ENCODE measurements around the gene LDLRAD3.

Gene LDLRAD3

DNA sequence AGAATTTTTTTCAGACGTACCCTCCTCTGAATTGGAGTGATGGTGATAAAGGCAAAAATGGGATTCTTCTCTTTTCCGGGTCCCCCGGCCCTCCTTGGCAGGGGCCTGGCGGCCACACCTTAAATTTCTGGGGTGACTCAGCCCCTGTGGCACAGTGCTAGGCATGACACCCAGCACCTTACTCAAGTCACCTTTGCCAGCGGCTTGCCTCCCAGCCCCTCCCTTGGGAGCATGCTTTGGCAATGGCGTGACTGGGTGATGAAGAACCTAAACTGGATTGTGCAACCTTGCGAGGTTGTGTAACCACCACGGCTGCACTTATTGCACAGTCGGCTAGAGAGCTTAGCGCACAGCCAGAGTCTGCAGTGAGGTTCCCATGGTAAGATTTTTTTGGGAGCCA lies 16.2 kb upstream of the LDLRAD3 start:
- DNase-seq, result no peak

DNA sequence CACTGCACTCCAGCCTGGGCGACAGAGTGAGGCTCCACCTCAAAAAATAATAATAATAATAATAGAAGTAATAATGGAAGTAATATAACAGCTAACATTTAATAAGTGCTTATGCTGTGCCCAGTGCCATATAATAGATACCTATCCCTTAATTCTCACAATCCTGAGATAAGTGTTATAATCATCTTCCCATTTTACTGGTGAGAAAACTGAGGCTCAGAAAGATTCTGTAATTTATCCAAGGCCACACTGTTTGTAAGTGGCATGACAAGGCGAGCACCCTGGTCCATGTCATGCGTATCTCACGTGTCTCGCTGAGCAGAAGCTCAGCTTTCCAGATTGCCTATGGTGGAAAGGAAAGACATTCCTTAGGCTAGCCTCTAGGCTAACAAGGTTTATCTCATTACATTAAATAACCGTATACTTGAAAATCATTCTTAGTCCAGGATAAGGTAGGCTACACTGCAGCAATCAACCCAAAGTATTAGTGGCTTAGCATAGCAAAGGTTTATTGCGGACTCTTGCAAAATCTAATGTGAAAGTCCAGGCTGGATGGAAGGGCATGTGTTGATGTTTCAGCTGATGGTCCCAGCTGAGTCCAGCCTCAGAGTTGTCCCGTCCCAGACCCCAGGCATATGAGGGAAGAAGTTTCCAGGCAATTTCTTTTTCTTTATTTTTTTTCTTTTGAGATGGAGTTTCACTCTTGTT lies 15.0 kb upstream of the LDLRAD3 start:
- DNase-seq, result no peak

DNA sequence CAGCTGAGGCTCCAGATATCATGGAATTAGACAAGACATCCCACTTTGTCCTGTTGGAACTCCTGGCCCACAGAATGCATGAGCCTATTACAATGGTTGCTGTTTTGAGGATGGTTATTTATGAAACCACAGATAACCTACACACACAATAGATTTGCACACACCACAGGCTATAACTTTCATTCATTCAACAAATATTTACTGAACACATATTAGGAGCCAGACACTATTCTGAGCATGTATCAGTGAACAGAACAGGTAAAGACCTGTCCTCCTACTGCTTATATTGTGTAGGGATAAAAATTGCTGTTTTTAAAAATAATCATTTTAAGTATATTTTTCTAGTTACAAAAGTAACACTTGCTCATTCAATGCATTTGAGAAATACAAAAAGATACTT lies 13.4 kb upstream of the LDLRAD3 start:
- no peak for DNase-seq

DNA sequence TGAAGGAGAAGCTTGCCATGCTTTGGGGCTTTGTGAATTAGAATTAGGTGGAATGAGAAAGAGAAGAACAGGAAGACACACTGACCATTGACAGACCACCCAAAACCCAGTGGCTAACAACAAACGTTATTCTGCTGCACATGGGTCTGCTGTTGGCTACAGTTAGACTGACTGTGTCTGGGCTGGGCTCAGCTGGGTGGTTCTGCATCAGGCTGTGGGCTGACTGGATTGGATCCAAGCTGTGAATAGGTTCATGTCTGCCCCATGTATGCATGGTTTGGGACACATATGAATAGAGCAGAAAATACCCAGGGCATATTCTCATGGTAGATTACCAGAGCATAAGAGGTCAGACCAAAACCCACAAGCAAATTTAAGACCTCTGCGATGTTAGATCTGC lies 11.7 kb upstream of the LDLRAD3 start:
- DNase-seq, result no peak

DNA sequence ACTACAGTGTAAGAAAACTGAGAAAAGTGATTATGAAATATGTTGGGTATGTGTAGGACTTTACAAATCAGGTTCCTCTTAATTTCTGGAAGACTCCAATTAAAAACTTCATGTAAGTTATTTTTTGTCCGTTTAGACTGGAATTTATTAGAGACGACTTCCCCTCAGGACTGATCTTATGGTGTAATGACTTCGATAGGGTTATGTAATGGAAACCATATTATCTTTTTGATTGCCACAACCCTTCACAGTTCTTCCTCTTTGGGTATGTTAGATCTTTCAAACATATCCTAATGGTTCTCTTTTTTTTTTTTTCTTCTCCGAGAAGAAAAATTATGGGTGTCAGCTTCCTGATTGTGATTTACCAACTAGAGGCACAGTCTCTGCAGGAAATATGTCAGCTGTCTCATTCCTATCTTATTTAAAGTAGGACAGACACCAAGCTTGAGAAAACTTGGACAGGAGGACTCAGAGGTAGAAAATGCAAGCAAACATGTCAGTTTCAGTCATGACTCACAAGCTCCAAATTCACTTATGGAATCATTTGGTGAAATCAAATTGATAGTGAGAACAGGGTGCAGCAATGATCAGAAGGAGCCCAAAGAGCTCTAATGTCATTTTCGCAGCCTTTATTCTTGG lies 11.1 kb upstream of the LDLRAD3 start:
- DNase-seq, result peak; percentile 7

DNA sequence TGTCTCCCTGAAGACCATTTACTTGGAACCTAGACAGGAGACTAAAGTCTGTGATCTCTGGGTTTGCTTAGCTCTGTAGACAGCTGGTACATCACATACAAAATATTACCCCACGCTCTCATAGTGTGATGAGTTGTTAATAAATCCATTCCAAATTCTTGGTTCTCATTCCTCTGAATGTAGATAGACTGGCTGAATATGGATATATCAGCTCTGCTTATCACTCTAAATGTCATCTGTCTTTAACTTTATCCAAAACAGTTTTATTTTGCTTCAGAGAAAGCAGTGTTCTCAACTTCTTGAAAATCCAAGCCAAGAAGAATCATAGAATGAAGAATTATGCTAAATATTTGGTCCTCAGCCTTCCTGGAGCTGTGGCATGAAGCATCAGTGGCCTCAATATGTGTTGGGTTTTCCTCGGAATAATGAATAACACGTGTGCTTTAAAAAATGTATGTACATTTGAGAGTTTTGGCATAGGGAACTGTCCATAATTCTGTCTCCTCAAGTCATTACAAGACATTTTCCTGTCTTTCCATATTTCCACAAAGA lies 10.5 kb upstream of the LDLRAD3 start:
- DNase-seq, result no peak

DNA sequence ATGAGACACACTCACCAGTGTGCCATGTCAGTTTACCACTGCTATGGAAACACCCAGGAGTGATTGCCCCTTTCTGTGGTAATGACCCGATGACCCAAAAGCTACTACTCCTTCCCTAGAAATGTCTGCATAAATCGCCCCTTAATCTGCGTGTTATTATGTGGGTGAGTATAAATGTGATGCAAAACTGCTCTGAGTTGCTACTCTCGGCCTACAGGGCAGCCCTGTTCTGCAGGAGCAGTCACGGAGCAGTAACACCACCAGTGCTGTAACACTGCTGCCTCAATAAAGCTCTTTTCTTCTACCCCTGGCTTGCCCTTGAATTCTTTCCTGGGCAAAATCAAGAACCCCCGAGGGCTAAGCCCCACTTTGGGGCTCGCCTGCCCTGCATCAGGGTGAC lies 9.6 kb upstream of the LDLRAD3 start:
- DNase-seq, result no peak

DNA sequence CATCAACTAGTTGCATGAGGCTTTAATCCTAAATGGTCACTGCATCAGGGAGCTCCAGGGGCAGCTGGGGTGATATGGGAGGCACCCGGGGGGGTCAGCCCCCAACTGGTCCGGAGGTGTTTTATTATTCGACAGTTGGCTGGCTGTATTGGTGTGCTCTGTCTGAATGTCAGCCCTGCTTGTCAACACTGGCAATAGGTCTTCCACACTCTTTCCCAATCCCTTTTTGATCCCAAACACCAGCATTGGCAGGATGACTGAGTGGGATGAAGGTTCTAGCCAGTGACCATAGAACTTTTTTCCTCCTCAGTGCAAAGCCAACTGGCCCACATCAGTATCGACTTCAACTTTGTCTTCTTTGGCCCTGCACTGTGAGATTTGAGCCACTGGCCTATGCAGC lies 8.9 kb upstream of the LDLRAD3 start:
- DNase-seq, result no peak

DNA sequence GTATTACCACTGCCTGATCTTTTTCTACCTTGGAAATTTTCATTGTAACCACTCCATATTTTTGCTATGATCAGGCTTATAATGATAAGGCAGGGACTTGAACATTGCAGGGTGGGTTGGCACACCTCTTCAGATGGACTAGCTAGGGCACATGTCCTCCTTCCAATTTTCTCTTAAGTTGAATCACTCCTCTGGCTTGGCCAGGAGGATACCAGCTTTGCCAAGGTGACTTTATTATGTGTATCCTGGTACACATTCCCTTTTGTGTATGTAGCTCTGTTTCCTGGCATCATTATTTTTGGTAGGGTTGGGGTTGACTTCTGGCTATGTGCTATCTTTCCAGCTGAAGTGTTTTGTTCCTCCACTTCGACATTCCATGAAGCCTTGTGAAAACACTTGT lies 8.5 kb upstream of the LDLRAD3 start:
- DNase-seq, result no peak

DNA sequence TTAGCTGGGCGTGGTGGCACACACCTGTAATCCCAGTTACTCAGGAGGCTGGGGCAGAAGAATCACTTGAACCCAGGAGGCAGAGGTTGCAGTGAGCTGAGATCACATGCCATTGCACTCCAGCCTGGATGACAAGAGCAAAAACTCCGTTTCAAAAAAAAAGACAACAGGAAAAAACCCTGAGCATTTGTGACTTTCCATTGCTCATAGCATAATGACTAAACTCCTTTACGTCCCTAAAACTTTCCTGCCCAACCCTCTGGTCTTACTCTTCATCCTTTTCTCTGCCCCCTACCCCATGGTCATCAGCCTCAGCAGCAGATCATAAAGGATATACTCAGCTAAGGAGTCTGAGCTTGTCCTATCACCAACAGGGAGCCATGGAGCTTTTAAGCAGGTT lies 6.8 kb upstream of the LDLRAD3 start:
- no peak for DNase-seq

DNA sequence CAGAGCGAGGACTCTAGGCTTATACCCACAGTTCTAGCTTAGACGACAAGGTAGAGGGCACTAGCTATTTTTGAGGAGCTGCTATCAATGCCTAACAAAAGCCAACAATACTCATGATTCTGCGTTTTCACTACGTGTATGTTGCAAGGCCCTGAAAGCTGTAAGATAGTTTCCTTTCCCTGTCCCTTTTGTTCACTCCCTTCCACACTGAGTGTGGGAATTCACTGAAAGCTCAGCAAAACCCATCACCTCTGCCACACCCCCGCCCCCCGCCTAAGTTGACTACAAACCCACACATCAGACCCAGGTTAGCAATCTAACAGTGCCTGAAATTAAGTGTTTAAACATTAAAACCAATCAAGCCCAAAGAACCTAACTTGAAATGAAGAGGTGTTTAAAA lies 6.2 kb upstream of the LDLRAD3 start:
- no peak for DNase-seq

DNA sequence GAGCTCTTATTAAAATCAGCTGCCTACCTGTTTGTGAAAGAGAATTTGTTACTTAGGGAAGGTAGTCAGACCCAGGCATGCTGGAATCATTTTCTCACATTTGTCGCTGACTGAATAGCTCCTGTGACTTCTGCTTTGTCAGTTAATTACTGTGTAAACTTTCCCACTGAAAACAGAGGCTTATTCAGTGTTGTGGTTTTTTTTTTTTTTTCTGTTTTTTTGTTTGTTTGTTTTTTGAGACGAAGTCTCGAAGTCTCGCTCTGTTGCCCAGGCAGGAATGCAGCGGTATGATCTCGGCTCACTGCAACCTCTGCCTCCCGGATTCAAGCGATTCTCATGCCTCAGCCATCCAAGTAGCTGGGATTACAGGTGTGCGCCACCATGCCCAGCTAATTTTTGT lies 5.6 kb upstream of the LDLRAD3 start:
- DNase-seq, result no peak

DNA sequence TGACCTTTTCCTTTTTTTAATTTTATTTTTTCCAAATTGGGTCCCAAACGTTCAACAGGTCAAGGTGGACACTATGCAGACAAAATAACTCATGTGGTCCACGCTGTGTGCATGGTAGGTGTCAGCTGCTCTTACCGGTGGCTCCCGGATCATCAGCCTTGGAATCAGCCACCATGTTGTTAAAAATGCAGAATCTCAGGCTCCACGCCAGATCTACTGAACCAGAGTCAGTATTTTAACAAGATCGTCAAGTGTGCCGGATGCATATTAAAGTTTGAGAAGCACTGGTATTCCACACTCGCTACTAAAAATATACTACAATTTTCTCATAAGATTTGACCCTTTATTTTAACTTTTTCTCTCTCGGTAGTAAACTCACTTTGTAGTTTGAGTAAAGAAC lies 553 bp upstream of the LDLRAD3 start:
- DNase-seq, result no peak

DNA sequence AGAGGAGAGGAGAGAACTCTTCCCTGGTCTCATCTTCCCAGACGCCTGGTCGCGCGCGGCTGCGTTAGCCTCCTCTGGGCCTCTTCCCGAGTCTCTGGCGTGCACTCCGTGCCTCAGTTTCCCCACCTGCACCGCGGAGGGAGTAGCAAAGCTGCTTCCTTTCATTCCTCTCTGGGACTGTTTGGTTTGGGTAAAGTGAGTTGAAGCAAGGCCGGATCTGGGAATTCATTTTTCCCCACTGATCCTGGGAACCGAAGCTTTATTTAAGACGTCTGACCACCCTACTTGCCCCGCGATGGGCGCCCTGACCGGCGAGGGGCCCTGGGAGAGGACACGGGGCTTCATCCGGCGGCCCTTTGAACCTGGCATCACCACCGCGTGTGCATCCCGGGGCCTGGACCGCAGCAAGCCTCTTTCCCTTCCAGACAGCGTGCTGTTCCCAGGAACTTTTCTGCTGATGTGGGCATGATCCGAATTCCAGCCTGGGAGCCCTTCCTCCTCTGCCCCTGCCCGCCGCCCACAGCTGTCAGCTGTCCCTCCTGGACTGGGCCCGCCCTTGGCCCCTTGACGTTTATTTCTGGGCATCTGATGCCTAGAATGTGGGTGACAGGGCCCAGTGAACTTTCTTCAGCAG lies 758 bp downstream of the LDLRAD3 start:
- no peak for DNase-seq

DNA sequence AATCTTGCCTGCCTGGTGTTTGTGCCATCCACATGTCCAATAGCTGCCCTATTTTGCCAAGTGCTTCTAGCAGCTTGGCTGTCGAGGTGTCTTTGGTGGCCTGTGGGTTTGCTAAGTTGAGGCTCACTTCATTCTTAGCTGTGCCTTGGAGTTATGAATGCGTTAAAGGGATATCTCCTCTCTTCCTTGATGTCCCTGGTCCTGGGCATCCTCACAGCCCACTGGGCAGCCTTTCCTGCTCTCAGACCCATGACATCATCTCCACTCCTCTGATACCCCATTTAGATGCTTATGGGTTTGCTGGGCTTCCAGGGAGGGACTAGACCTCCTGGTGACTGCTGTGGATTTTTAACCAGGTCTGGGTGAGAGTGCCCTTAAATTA lies 1.3 kb downstream of the LDLRAD3 start:
- no peak for DNase-seq

DNA sequence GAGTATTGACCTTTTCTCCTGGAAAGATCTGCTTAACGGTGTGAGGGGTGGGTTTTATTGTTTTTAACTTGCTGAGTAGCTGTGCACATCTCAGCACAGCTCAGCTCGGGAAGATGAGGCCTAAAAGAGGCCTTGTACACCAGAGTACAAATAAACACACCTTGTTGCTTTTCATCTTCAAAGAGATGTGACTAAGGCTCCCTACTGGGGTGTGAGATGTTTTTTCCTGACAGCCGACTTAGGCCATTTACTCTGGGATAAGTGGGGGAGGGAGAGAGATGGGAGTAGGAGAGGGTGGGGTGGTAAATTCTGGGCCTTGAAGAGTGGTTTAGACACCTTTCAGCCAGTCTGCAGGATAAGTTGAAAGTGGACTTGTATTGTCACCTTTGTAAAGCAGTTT lies 2.9 kb downstream of the LDLRAD3 start:
- DNase-seq, result no peak

DNA sequence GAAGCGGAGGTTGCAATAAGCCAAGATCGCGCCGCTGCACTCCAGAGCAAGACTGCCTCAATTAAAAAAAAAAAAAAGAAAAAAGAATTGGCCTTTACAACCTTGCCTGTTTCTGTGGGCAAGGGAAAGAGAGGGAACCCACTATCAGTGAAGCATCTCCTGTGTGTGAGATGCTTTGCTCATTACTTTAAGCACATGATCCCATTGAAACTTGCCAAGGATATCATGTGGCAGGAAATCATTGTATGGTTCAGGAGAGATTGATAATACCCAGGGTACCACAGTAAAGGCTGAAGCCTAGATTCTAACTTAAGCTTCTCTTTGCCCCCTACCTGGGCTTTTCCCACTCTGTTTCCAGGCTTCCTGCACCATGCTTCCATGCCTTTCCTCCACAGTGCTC lies 3.6 kb downstream of the LDLRAD3 start:
- no peak for DNase-seq

DNA sequence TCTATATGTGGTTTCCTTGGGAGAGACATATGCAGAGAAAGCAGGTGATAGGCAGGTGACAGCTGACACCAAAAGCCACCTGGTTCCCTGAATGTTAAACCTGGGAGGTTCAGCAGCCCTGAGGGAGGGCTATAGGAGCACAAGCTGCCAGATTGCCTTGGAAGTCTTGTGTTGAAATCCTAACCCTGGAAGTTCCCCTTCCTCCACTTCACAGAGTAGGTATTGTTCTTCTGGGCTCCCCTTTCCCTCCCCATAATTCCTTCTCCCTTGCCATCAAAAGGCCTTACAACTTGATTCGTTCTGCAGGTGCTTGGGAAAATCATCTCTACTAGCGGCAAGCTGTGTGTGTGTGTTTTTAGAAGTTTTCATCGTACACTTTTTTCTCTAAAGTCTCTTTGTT lies 5.4 kb downstream of the LDLRAD3 start:
- no peak for DNase-seq

DNA sequence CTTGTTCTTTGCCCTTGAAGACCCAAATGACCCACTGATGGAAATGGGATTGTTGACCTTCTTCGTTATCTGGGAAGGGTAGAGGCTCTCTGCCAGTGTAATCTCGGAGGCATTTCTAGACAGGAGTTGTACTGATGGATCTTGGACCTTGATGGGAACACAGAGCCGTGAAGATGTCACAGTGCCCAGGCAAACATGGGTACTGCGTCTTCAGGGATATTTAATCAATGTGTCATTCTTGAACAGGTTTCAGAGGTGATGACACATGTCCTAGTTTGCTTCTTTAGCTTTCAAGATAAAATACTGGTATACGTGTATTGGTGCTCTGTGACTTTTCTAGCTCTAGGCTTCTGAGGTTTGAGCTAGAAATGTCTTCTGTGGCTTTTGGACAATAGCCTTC lies 6.2 kb downstream of the LDLRAD3 start:
- DNase-seq, result no peak

DNA sequence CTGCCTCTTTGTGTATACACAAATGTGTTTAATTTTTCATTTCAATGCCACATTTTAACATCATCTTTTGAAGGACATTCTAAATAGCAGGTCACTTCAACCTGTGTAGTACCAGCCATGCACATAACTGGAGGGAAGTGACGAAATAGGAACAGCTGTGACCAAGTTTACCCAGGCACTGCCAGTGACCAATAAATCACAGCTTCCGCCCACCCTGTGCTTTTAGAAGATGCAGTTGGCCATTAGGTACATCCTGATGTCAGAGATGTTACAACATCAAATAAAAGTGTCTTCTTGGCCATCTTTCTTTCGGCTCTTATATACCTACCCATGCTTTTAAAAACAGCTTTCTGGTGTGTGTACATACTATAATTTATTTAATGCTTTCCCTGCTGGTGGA lies 7.8 kb downstream of the LDLRAD3 start:
- no peak for DNase-seq

DNA sequence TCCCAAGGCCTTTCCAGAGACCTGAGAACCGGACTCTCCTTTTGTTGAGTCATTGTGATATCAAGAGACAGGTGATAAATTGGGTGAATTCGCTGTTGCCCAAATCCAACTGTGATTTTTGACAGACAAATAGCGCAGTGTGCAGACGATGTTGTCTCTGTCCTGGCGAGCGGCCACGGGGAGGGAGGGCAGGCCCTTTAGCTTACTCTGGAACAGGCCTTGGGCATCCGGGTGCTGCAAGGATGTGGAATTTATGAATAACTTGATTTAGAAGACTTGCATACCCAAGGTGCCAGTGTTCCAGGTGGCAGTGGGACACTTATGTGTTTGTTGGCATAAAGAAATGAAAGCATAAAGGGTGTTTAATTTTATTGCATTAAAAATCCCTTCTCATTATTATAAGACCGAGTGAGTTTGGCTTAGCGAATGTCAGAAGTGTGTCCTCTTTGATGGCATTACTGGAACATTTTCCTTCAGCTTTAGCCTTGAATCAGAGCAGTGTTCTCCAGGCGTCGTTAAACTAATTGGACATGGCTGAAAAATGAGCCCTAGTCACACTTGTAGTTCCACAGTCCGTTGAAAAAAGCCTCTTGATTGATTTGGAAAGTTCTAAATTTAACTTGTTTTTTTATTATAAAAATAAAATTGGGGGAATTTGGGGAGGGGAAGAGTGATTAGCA lies 9.4 kb downstream of the LDLRAD3 start:
- no peak for DNase-seq

DNA sequence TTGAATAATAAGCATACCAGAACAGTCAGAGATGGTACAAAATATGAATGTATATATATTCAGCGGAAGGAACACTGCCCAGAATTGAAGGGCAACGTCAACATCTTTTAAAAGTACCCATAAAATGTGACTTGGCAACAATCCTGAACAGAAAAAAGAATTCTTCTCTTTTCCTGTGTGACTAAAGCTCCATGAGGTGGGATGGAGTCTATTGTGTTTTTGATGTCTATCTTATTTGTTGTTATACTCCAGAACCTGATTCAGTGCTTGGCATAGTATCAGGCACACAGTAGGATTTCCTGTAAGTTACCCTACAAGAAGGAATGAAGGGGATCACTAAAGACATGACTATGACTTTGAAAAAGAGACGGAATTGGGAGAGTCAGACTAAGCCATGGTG lies 10.3 kb downstream of the LDLRAD3 start:
- DNase-seq, result no peak

DNA sequence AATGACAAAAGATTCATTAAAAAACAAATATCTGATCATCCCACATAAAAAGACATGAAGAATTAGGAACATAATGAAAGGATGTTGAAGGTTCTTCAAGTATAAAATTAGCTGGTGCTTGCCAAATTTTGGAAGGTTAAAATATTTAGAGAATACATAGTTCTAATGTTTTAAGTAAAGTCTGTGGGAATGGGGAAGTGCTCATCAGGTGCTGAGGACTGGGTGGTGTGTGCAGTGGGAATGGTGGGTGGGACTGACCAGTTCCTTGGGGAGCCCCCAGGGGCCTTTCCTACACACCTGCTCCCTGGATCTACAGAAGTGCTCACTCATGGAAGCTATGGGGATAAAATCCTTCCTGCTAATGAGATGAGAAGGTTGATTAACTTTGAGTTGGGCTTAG lies 11.8 kb downstream of the LDLRAD3 start:
- DNase-seq, result no peak
